HepG2 (cell line): ENCODE results near the gene LAPTM4A. TPM values are rescaled to one million over a fixed set of nuclear protein-coding genes. Genes with fewer than 3 reads are reported as not detected.
A peak's percentile ranks its signal among the peaks of the same experiment; 100 is the strongest.

ENCODE experiments used
- ATM ChIP-seq: fragments of 450-650 bp; IDR thresholded peaks from 2 replicates; pipeline ENCODE4 v1.7.1; 2017; ENCODE audit warnings: mild to moderate bottlenecking, borderline replicate concordance
- EED ChIP-seq: sonication (generic); formaldehyde crosslinking; IDR thresholded peaks from 2 replicates; pipeline ENCODE4 v1.5.0; 2020; ENCODE audit warnings: mild to moderate bottlenecking, missing genetic modification reagents
- HIVEP1 ChIP-seq: sonication (generic); formaldehyde crosslinking; IDR thresholded peaks from 2 replicates; pipeline ENCODE4 v1.4.0; 2020; ENCODE audit warnings: mild to moderate bottlenecking, missing genetic modification reagents
- RXRA ChIP-seq: sonication (generic); formaldehyde crosslinking; IDR thresholded peaks from 2 replicates; pipeline ENCODE4 v1.5.1; 2020; ENCODE audit warnings: missing genetic modification reagents
- SP5 ChIP-seq: IDR thresholded peaks from 2 replicates; pipeline ENCODE4 v1.6.1; 2016; ENCODE audit warnings: low read depth, borderline replicate concordance
- XRCC5 ChIP-seq: fragments of 200-400 bp; formaldehyde crosslinking; optimal IDR thresholded peaks from 2 replicates; pipeline ENCODE3; 2017; ENCODE audit warnings: mild to moderate bottlenecking, low read length
- ZFP41 ChIP-seq: sonication (generic); formaldehyde crosslinking; IDR thresholded peaks from 2 replicates; pipeline ENCODE4 v1.4.0; 2020; ENCODE audit warnings: mild to moderate bottlenecking, missing genetic modification reagents, borderline replicate concordance
- ZNF432 ChIP-seq: sonication (generic); formaldehyde crosslinking; IDR thresholded peaks from 2 replicates; pipeline ENCODE4 v1.5.0; 2020; ENCODE audit warnings: missing genetic modification reagents, mild to moderate bottlenecking, borderline replicate concordance
- ZSCAN30 ChIP-seq: sonication (generic); formaldehyde crosslinking; IDR thresholded peaks from 2 replicates; pipeline ENCODE4 v1.5.0; 2020; ENCODE audit warnings: mild to moderate bottlenecking, missing genetic modification reagents
- ZSCAN9 ChIP-seq: IDR thresholded peaks from 2 replicates; pipeline ENCODE4 v1.6.1; 2016; ENCODE audit warnings: borderline replicate concordance
- polyA plus RNA-seq, 8 experiments: library from polyadenylated mRNA; depleted of rRNA in 3 of 8; stranded (reverse) in 7 of 8; unstranded in 1 of 8; fragments of >200 nt; fragmentation: Illumina TruSeq in 4 of 8; extraction: Trizol in 4 of 8; gene quantifications; 2 replicates each; pipeline versions ENCODE4 v1.2.1 to v1.2.3, GENCODE V29; 2011 to 2016; ENCODE audit warnings: low read depth in 4 of 8, missing spikeins in 1 of 8, mixed read lengths in 1 of 8; ENCODE audit not compliant: insufficient read depth in 1 of 8
- total RNA-seq, 5 experiments: library from RNA; depleted of rRNA; stranded (reverse); fragments of >200 nt; fragmentation: Illumina TruSeq; extraction: Trizol; gene quantifications; 2 replicates each; pipeline ENCODE4 v1.2.3, GENCODE V29; 2016; ENCODE audit warnings: low read depth in 1 of 5
- TF ChIP-seq, protein P1 (sequence below): sonication (generic); formaldehyde crosslinking; IDR thresholded peaks from 2 replicates; pipeline ENCODE4 v1.5.0; 2020; ENCODE audit warnings: mild to moderate bottlenecking, missing genetic modification reagents, borderline replicate concordance
- TF ChIP-seq, protein P2 (sequence below): sonication (generic); formaldehyde crosslinking; IDR thresholded peaks from 2 replicates; pipeline ENCODE4 v1.5.0; 2020; ENCODE audit warnings: mild to moderate bottlenecking, missing genetic modification reagents
- TF ChIP-seq, protein P3 (sequence below): IDR thresholded peaks from 2 replicates; pipeline ENCODE4 v1.6.1; 2016; ENCODE audit warnings: mild to moderate bottlenecking
- TF ChIP-seq, protein P4 (sequence below): sonication (generic); formaldehyde crosslinking; IDR thresholded peaks from 2 replicates; pipeline ENCODE4 v1.4.0; 2020; ENCODE audit warnings: missing genetic modification reagents

Gene LAPTM4A
- total and polyA plus RNA-seq, 2 of the 13 experiments (the other 11 are each of a cell fraction or from before 2014, with no cell fraction given): 116 to 558 TPM

DNA sequence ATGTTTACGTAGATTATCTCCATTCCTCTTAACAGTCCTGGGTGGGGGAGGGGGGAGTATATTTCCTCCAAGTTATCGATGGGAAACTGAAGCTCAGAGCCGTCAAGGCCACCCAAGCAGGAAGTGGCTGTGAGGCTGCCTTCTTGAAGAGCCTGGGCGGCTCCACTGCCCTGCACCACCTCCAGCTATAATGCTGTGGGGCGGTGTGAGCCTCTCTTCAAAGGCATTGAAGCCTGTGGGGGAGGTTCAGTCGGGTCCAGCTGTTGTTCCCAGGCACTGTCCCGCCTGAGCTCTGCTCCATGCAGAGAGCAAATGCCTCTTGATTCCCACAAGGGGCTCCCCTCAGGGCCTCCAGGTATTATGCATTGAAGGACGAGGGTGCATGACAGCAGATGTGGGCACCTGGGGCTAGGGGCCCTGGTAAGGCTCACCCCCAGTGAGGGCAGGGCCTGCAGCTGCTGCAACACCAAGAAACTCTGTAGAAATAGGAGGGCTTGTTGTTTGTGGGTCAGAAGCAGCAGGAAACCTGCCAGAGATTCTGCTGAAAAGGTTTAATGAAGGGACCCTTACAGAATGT, 29.5 kb upstream of the LAPTM4A start (continued):
- no peak; the same call in 1 of the 2 replicates for TF ChIP-seq SP5
- TF ChIP-seq ZNF432 (CRISPR knock-in tag): no peak
- no peak for TF ChIP-seq EED (CRISPR knock-in tag)
- no peak for TF ChIP-seq ATM
- no peak for TF ChIP-seq XRCC5
- TF ChIP-seq, protein P1, sequence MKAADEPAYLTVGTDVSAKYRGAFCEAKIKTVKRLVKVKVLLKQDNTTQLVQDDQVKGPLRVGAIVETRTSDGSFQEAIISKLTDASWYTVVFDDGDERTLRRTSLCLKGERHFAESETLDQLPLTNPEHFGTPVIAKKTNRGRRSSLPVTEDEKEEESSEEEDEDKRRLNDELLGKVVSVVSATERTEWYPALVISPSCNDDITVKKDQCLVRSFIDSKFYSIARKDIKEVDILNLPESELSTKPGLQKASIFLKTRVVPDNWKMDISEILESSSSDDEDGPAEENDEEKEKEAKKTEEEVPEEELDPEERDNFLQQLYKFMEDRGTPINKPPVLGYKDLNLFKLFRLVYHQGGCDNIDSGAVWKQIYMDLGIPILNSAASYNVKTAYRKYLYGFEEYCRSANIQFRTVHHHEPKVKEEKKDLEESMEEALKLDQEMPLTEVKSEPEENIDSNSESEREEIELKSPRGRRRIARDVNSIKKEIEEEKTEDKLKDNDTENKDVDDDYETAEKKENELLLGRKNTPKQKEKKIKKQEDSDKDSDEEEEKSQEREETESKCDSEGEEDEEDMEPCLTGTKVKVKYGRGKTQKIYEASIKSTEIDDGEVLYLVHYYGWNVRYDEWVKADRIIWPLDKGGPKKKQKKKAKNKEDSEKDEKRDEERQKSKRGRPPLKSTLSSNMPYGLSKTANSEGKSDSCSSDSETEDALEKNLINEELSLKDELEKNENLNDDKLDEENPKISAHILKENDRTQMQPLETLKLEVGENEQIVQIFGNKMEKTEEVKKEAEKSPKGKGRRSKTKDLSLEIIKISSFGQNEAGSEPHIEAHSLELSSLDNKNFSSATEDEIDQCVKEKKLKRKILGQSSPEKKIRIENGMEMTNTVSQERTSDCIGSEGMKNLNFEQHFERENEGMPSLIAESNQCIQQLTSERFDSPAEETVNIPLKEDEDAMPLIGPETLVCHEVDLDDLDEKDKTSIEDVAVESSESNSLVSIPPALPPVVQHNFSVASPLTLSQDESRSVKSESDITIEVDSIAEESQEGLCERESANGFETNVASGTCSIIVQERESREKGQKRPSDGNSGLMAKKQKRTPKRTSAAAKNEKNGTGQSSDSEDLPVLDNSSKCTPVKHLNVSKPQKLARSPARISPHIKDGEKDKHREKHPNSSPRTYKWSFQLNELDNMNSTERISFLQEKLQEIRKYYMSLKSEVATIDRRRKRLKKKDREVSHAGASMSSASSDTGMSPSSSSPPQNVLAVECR: peak; percentile 35; the same call in 1 of the 2 replicates
- TF ChIP-seq, protein P2, sequence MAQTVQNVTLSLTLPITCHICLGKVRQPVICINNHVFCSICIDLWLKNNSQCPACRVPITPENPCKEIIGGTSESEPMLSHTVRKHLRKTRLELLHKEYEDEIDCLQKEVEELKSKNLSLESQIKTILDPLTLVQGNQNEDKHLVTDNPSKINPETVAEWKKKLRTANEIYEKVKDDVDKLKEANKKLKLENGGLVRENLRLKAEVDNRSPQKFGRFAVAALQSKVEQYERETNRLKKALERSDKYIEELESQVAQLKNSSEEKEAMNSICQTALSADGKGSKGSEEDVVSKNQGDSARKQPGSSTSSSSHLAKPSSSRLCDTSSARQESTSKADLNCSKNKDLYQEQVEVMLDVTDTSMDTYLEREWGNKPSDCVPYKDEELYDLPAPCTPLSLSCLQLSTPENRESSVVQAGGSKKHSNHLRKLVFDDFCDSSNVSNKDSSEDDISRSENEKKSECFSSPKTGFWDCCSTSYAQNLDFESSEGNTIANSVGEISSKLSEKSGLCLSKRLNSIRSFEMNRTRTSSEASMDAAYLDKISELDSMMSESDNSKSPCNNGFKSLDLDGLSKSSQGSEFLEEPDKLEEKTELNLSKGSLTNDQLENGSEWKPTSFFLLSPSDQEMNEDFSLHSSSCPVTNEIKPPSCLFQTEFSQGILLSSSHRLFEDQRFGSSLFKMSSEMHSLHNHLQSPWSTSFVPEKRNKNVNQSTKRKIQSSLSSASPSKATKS (CRISPR knock-in tag): no peak
- no peak for TF ChIP-seq ZSCAN30 (CRISPR knock-in tag)
- no peak for TF ChIP-seq HIVEP1 (CRISPR knock-in tag)
- no peak for TF ChIP-seq ZSCAN9 (CRISPR knock-in tag)
- TF ChIP-seq RXRA (CRISPR knock-in tag): no peak; the same call in 1 of the 2 replicates
- TF ChIP-seq, protein P3, sequence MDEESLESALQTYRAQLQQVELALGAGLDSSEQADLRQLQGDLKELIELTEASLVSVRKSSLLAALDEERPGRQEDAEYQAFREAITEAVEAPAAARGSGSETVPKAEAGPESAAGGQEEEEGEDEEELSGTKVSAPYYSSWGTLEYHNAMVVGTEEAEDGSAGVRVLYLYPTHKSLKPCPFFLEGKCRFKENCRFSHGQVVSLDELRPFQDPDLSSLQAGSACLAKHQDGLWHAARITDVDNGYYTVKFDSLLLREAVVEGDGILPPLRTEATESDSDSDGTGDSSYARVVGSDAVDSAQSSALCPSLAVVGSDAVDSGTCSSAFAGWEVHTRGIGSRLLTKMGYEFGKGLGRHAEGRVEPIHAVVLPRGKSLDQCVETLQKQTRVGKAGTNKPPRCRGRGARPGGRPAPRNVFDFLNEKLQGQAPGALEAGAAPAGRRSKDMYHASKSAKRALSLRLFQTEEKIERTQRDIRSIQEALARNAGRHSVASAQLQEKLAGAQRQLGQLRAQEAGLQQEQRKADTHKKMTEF (CRISPR knock-in tag): no peak
- TF ChIP-seq, protein P4, sequence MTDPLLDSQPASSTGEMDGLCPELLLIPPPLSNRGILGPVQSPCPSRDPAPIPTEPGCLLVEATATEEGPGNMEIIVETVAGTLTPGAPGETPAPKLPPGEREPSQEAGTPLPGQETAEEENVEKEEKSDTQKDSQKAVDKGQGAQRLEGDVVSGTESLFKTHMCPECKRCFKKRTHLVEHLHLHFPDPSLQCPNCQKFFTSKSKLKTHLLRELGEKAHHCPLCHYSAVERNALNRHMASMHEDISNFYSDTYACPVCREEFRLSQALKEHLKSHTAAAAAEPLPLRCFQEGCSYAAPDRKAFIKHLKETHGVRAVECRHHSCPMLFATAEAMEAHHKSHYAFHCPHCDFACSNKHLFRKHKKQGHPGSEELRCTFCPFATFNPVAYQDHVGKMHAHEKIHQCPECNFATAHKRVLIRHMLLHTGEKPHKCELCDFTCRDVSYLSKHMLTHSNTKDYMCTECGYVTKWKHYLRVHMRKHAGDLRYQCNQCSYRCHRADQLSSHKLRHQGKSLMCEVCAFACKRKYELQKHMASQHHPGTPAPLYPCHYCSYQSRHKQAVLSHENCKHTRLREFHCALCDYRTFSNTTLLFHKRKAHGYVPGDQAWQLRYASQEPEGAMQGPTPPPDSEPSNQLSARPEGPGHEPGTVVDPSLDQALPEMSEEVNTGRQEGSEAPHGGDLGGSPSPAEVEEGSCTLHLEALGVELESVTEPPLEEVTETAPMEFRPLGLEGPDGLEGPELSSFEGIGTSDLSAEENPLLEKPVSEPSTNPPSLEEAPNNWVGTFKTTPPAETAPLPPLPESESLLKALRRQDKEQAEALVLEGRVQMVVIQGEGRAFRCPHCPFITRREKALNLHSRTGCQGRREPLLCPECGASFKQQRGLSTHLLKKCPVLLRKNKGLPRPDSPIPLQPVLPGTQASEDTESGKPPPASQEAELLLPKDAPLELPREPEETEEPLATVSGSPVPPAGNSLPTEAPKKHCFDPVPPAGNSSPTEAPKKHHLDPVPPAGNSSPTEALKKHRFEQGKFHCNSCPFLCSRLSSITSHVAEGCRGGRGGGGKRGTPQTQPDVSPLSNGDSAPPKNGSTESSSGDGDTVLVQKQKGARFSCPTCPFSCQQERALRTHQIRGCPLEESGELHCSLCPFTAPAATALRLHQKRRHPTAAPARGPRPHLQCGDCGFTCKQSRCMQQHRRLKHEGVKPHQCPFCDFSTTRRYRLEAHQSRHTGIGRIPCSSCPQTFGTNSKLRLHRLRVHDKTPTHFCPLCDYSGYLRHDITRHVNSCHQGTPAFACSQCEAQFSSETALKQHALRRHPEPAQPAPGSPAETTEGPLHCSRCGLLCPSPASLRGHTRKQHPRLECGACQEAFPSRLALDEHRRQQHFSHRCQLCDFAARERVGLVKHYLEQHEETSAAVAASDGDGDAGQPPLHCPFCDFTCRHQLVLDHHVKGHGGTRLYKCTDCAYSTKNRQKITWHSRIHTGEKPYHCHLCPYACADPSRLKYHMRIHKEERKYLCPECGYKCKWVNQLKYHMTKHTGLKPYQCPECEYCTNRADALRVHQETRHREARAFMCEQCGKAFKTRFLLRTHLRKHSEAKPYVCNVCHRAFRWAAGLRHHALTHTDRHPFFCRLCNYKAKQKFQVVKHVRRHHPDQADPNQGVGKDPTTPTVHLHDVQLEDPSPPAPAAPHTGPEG (CRISPR knock-in tag): no peak
- TF ChIP-seq ZFP41 (CRISPR knock-in tag): no peak
